Muscle layer of colon (tissue), 2 donors: ENCODE results near the gene RELT.

ENCODE experiments used
- H3K27ac ChIP-seq: one replicate; pipeline ENCODE4 v1.7.0; 2013; ENCODE audit warnings: low read depth, mild to moderate bottlenecking, low read length, moderate library complexity
- H3K27me3 ChIP-seq, 2 donors: one replicate each; pipeline ENCODE4 v1.7.0; 2013; ENCODE audit warnings: low read length in 2 of 2, mild to moderate bottlenecking in 2 of 2; ENCODE audit not compliant: insufficient read depth in 2 of 2, control insufficient read depth in 1 of 2
- H3K36me3 ChIP-seq: one replicate; pipeline ENCODE4 v1.7.0; 2013; ENCODE audit warnings: mild to moderate bottlenecking, low read length; ENCODE audit not compliant: insufficient read depth
- H3K4me1 ChIP-seq: one replicate; pipeline ENCODE4 v1.7.0; 2013; ENCODE audit warnings: mild to moderate bottlenecking, low read length; ENCODE audit not compliant: insufficient read depth
- H3K4me3 ChIP-seq, 2 donors: one replicate each; pipeline ENCODE4 v1.7.0; 2013; ENCODE audit warnings: low read length in 2 of 2, low read depth in 1 of 2, mild to moderate bottlenecking in 1 of 2, moderate library complexity in 1 of 2
- H3K9ac ChIP-seq: one replicate; pipeline ENCODE4 v1.7.0; 2013; ENCODE audit warnings: low read length
- H3K9me3 ChIP-seq: one replicate; pipeline ENCODE4 v1.7.0; 2013; ENCODE audit warnings: mild to moderate bottlenecking, low read length
- donor health status: abdominal sarcoma.
- donor health status: Adenocarcinoma of cecum.

Gene RELT

DNA sequence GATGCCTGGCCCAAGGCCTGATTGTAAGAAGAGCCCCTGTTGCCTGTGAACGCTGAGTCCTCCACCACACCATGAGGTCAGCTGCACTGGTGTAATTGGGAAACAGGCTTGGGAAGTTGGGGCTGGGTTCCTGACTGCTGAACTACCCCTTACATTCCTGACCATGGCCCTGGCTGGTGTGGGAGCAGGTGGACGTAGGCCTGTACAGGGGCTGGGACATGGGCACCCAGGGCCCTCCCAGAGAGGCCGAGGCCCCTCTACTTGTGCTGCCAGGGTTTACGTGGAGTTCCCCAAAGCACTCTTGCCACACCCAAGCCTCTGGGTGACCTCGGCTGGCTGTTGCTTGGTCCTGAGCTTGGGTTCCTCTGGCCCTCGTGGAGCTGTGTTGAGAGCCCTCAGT lies 5.4 kb downstream of the RELT start:
- peaks cover 3% of the 10 kb centered on the region for H3K4me1 ChIP-seq
- no peaks in the 10 kb centered on the region for H3K27me3 ChIP-seq
- H3K36me3 ChIP-seq = no peaks in the 10 kb centered on the region
- no peaks in the 10 kb centered on the region for H3K9me3 ChIP-seq
- H3K27ac ChIP-seq = no peak overlapping the region
- no peak overlapping the region for H3K4me3 ChIP-seq
- no peak overlapping the region for H3K9ac ChIP-seq

- no peak overlapping the region for H3K27ac ChIP-seq
- no peak overlapping the region for H3K4me3 ChIP-seq
- no peaks in the 10 kb centered on the region for H3K36me3 ChIP-seq
- H3K27me3 ChIP-seq = no peaks in the 10 kb centered on the region
- H3K4me1 ChIP-seq = peaks cover 2% of the 10 kb centered on the region
- H3K9me3 ChIP-seq = no peaks in the 10 kb centered on the region
- H3K9ac ChIP-seq = no peak overlapping the region
Observed at GRCh38 chr11:73382183-73382582, 6.0 kb downstream of the RELT start.

DNA sequence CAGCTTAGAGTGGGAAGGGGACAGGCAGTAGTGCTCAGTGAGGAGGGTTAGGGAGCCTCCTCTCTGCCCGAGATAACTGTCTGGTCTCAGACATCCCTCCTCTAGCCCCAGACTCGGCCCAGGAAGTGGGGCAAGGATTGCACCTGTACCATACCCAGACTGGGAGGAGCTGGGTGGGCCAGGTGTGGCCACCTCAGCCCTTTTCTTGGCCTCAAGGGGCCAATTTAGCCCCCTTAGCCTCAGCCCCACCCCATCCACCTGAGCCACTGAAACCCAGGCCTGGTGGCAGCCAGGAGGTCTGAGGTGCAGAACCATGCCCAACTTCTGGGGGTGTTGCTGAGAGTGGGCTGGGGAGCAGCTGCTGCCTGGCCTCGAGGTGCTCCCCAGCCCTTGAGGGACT lies 6.5 kb downstream of the RELT start:
- H3K9me3 ChIP-seq = no peaks in the 10 kb centered on the region
- no peak overlapping the region for H3K27ac ChIP-seq
- no peak overlapping the region for H3K4me3 ChIP-seq
- no peaks in the 10 kb centered on the region for H3K36me3 ChIP-seq
- H3K4me1 ChIP-seq = no peaks in the 10 kb centered on the region
- no peak overlapping the region for H3K9ac ChIP-seq
- H3K27me3 ChIP-seq = no peaks in the 10 kb centered on the region

GRCh38 chr11:73383249-73384124 lies 7.3 kb downstream of the RELT start:
- H3K4me1 ChIP-seq = no peaks in the 10 kb centered on the region
- H3K36me3 ChIP-seq = no peaks in the 10 kb centered on the region
- no peak overlapping the region for H3K9ac ChIP-seq
- no peak overlapping the region for H3K4me3 ChIP-seq
- H3K27me3 ChIP-seq = no peaks in the 10 kb centered on the region
- peak overlapping the region; percentile 49 for H3K27ac ChIP-seq
- H3K9me3 ChIP-seq = no peaks in the 10 kb centered on the region

DNA sequence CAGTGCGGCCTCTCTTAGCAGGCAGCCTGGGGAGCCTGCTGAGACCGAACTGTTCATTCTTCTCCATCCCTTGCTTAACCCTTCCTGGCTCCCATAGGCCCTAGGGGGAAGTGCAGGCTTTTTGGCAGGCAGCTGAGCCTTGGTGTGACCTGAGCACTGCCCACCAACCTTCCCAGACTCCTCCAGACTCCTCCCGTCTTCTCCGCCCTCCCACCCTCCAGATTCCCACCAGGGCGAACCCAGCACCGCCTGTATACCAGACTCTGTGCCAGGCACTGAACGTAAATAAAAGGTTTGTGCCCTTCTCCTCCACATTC lies 7.9 kb downstream of the RELT start:
- H3K36me3 ChIP-seq = no peaks in the 10 kb centered on the region
- H3K9ac ChIP-seq = no peak overlapping the region
- no peak overlapping the region for H3K4me3 ChIP-seq
- peak overlapping the region; percentile 58 for H3K27ac ChIP-seq
- H3K4me1 ChIP-seq = no peaks in the 10 kb centered on the region
- no peaks in the 10 kb centered on the region for H3K27me3 ChIP-seq
- H3K9me3 ChIP-seq = no peaks in the 10 kb centered on the region

- no peaks in the 10 kb centered on the region for H3K9me3 ChIP-seq
- H3K4me3 ChIP-seq = no peak overlapping the region
- H3K9ac ChIP-seq = no peak overlapping the region
- no peaks in the 10 kb centered on the region for H3K27me3 ChIP-seq
- no peaks in the 10 kb centered on the region for H3K36me3 ChIP-seq
- peak overlapping the region; percentile 58 for H3K27ac ChIP-seq
- no peaks in the 10 kb centered on the region for H3K4me1 ChIP-seq
Observed at GRCh38 chr11:73384531-73384871, 8.3 kb downstream of the RELT start.

DNA sequence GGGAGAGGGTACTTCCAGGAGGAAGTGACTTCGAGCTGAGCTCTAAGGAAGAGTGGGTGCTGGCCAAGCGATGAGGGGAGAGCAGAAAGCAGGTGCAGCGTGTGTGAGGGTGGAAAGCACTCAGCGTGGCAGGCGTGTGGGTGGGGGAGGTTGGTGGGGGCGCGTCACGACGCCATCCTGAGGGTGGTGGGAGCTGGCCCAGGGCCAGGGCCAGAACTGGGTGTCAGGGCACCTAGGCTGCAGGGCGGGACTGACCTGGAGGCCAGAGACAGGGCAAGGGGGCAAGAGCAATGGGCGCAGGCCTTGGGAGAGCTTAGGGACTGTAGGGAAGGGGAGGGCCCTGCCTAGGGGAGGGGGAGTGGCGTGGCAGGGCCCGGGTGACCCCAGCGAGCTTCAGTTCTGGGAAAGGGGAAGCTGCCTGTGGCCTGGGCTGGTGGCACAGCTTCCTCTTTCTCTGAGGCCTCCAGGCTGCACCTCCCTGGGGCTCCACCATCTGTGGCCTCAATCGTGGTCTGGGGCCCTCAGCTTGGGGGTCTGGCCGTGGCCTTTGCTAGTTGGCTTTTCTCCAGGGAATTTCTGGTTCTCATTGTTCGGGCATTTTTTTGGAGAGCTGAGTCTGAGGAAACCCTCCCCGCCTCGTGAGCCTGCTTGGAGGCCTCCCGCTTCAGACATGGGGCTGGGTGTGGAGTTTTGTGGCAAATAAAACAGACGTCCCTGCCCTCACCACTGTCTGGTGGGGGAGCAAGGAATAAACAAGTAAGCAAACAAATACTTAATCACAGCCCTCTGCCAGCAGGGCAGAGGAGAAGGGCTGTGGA lies 8.9 kb downstream of the RELT start:
- no peaks in the 10 kb centered on the region for H3K4me1 ChIP-seq
- no peaks in the 10 kb centered on the region for H3K36me3 ChIP-seq
- H3K27me3 ChIP-seq = no peaks in the 10 kb centered on the region
- H3K9me3 ChIP-seq = no peaks in the 10 kb centered on the region
- H3K27ac ChIP-seq = no peak overlapping the region
- H3K4me3 ChIP-seq = no peak overlapping the region
- no peak overlapping the region for H3K9ac ChIP-seq

GRCh38 chr11:73386016-73386415 lies 9.8 kb downstream of the RELT start:
- Histone ChIP-seq H3K9ac (no peak overlapping the region), H3K4me3 (no peak overlapping the region), H3K27ac (no peak overlapping the region), H3K27me3 (no peaks in the 10 kb centered on the region), H3K9me3 (no peaks in the 10 kb centered on the region), H3K4me1 (no peaks in the 10 kb centered on the region), H3K36me3 (no peaks in the 10 kb centered on the region)

DNA sequence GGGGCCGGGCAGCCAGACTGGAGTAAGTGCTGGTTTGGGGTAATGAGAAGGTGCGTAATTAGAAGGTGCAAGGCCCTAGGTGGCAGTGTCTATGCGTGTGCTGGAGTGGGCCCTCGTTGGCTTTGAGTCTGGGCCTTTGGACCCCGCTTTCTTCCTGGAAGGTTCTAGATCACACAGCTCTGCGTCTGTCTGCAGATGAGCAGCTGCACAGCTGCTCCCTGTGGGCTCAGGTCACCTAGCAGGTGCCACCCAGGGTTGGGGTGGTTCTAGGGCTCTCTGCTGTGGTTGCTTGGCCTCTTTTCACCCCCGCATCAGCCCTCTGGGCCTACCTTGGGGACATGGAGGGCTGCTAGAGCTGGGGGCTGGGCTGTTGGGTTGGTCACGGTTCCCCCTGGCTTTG lies 10.3 kb downstream of the RELT start:
- Histone ChIP-seq H3K4me3 (no peak overlapping the region), H3K9ac (no peak overlapping the region)

DNA sequence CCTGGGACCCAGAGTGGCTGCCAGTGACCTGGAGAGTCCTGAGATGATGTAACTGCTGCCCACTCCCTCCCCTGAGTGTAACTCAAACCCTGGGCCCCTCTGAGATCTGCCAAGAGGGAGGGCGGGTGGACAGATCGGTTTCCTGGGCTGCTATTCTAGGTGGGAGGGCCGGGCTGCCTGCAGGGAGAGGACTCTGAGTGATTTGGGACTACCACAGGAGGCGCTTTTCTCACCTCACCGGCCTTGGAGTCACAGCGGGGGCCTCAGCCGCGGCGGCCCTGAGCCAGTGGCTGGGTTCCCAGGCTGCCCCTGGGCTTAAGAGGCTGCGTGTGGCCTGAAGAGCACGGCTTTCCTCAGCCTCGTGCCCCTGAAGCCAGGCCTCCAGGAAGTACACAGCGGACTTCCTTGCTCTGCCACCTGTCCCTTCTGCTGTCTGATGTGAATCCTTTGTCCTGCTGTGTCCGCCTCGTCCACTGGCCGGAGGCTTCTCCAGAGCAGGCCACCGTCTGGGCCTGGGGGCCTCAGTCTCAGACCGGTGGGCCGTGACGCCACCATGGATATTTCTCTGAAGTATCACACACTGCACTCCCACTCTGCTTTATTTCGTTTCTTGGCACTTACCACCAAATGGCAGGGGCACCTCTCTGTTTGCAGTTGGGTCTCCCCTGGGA lies 11.5 kb downstream of the RELT start:
- Histone ChIP-seq H3K4me3 (no peak overlapping the region), H3K27ac (no peak overlapping the region), H3K4me1 (no peaks in the 10 kb centered on the region), H3K9ac (no peak overlapping the region), H3K9me3 (no peaks in the 10 kb centered on the region), H3K36me3 (no peaks in the 10 kb centered on the region), H3K27me3 (no peaks in the 10 kb centered on the region)

More for the DNA sequence above, 10.3 kb downstream of the RELT start:
- Histone ChIP-seq H3K27me3 (no peaks in the 10 kb centered on the region), H3K9me3 (no peaks in the 10 kb centered on the region), H3K27ac (no peak overlapping the region), H3K36me3 (no peaks in the 10 kb centered on the region), H3K4me1 (no peaks in the 10 kb centered on the region)

GRCh38 chr11:73388265-73389133 lies 12.3 kb downstream of the RELT start:
- H3K36me3 ChIP-seq = no peaks in the 10 kb centered on the region
- no peak overlapping the region for H3K9ac ChIP-seq
- H3K4me1 ChIP-seq = no peaks in the 10 kb centered on the region
- H3K4me3 ChIP-seq = no peak overlapping the region
- H3K27me3 ChIP-seq = no peaks in the 10 kb centered on the region
- H3K9me3 ChIP-seq = no peaks in the 10 kb centered on the region
- H3K27ac ChIP-seq = no peak overlapping the region
